PC-3 (cell line): ENCODE data around the gene LRRC49. TPM values are rescaled to one million over a fixed set of nuclear protein-coding genes. Genes with fewer than 3 reads are reported as not detected.

Experiments
- ATAC-seq: fragments of 200-7000 bp; cut with Tn5 transposase; 2 replicates; pipeline ENCODE4 v1.9.1; 2020; ENCODE audit warnings: mild to moderate bottlenecking, moderate library complexity
- BruUV-seq: library from RNA; stranded (reverse); fragments of 400-500 nt; replicated peaks from 2 replicates; lab custom pipeline; 2021; lab: Mats Ljungman, UMichigan
- CTCF ChIA-PET: fragments of 300-600 bp; sonication (Branson Sonifier 250); formaldehyde crosslinking; loops from one replicate; lab custom pipeline; 2022; ENCODE audit warnings: antibody characterized with exemption; lab: Charles Lee
- POLR2A ChIA-PET: fragments of 300-600 bp; sonication (Branson Sonifier 250); formaldehyde crosslinking; loops from one replicate; lab custom pipeline; 2022; ENCODE audit warnings: antibody characterized with exemption; ENCODE audit not compliant: unreplicated experiment; lab: Charles Lee
- DNase-seq: peaks from one replicate; pipeline ENCODE4 v3.0.0-alpha.2; 2015
- H2AFZ ChIP-seq: fragments of 300-600 bp; sonication (generic); 2 replicates; pipeline ENCODE4 v1.6.0; 2016; ENCODE audit warnings: antibody characterized with exemption, low read length
- H3F3A ChIP-seq: fragments of 300-600 bp; sonication (generic); one replicate; pipeline ENCODE4 v1.6.0; 2017; ENCODE audit warnings: antibody characterized with exemption, low read length, control low read depth, mild to moderate bottlenecking; ENCODE audit not compliant: unreplicated experiment
- H3K27ac ChIP-seq: fragments of 300-600 bp; sonication (generic); 2 replicates; pipeline ENCODE4 v1.5.1; 2016; ENCODE audit warnings: mild to moderate bottlenecking, low read length
- H3K27me3 ChIP-seq: fragments of 300-600 bp; sonication (generic); 2 replicates; pipeline ENCODE4 v1.6.1; 2016; ENCODE audit warnings: low read length, mixed read lengths
- H3K36me3 ChIP-seq: fragments of 300-600 bp; sonication (generic); 2 replicates; pipeline ENCODE4 v1.6.1; 2016; ENCODE audit warnings: low read depth, mixed run types, low read length, mixed read lengths
- H3K4me1 ChIP-seq: fragments of 300-600 bp; sonication (generic); 2 replicates; pipeline ENCODE4 v1.5.1; 2016; ENCODE audit warnings: low read length; ENCODE audit not compliant: insufficient read depth
- H3K4me2 ChIP-seq: fragments of 300-600 bp; sonication (generic); 2 replicates; pipeline ENCODE4 v1.6.0; 2016; ENCODE audit warnings: low read length
- H3K4me3 ChIP-seq: fragments of 300-600 bp; sonication (generic); 2 replicates; pipeline ENCODE4 v1.5.1; 2016; ENCODE audit warnings: mild to moderate bottlenecking, low read length, mixed read lengths
- H3K79me2 ChIP-seq: fragments of 300-600 bp; sonication (generic); 2 replicates; pipeline ENCODE4 v1.6.1; 2017; ENCODE audit warnings: low read length, mixed read lengths
- H3K9ac ChIP-seq: fragments of 300-600 bp; sonication (generic); 2 replicates; pipeline ENCODE4 v1.6.0; 2016; ENCODE audit warnings: mild to moderate bottlenecking, low read length
- H3K9me2 ChIP-seq: fragments of 300-600 bp; sonication (generic); replicated peaks from 2 replicates; pipeline ENCODE4 v1.6.1; 2016; ENCODE audit warnings: mixed run types, low read length, mixed read lengths
- H3K9me3 ChIP-seq: fragments of 300-600 bp; sonication (generic); 2 replicates; pipeline ENCODE4 v1.6.1; 2016; ENCODE audit warnings: low read length, mixed read lengths
- H4K20me1 ChIP-seq: fragments of 300-600 bp; sonication (generic); 2 replicates; pipeline ENCODE4 v1.6.1; 2016; ENCODE audit warnings: low read length, mixed read lengths
- EZH2 ChIP-seq: fragments of 300-600 bp; sonication (generic); IDR thresholded peaks from one replicate; pipeline ENCODE4 v1.6.1; 2017; ENCODE audit warnings: antibody characterized with exemption, mild to moderate bottlenecking, low read length; ENCODE audit not compliant: unreplicated experiment
- EZH2phosphoT487 ChIP-seq: fragments of 300-600 bp; sonication (generic); IDR thresholded peaks from 2 replicates; pipeline ENCODE4 v1.6.1; 2018; ENCODE audit warnings: mild to moderate bottlenecking, antibody characterized with exemption, low read length, borderline replicate concordance
- intact Hi-C: fragments of 100-400 bp; cut with micrococcal nuclease; formaldehyde crosslinking; loops from 2 replicates; pipeline ENCODE4 v1.9.0; 2023
- total RNA-seq: library from RNA; depleted of rRNA; stranded (reverse); fragments of >200 nt; gene quantifications from 2 replicates; pipeline ENCODE4 v1.2.3, GENCODE V29; 2014
- TF ChIP-seq, protein P1 (sequence below): fragments of 300-600 bp; sonication (generic); conservative IDR thresholded peaks from 2 replicates; pipeline ENCODE4 v1.5.1; 2017; ENCODE audit warnings: antibody characterized with exemption, low read depth, mild to moderate bottlenecking, low read length

The LRRC49 gene
- total RNA-seq, 1 experiment from 2014 or later, result 7.7 TPM

DNA sequence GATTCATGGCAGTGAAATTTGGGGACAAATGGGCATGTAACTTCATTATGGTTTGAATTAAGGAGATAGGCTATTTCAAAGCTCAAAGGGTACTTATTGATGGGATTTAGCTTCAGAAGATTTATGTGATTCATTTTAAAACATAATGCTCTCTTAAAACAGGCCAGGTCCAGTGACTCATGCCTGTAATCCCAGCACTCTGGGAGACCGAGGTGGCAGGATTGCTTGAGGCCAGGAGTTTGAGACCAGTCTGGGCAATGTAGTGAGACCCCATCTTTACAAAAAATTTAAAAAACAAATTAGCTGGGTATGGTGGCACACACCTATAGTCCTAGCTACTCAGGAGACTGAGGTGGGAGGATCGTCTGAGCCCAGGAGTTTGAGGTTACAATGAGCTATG, 11.8 kb upstream of the LRRC49 start:
- H3K36me3 ChIP-seq, result no peaks in the 10 kb centered on the region
- H3K9me2 ChIP-seq, result no peaks in the 10 kb centered on the region
- no peaks in the 10 kb centered on the region for H4K20me1 ChIP-seq
- H3K9me3 ChIP-seq, result no peaks in the 10 kb centered on the region
- no peak overlapping the region for H3K4me2 ChIP-seq
- BruUV-seq, result no TSS peak
- ChIA-PET CTCF (no interaction called here), POLR2A (no interaction called here)
- intact Hi-C loops, result no loop called here
- H3K9ac ChIP-seq, result no peak overlapping the region
- H3F3A ChIP-seq, result no peaks in the 10 kb centered on the region
- H3K79me2 ChIP-seq, result no peaks in the 10 kb centered on the region
- no peak overlapping the region for H3K27ac ChIP-seq
- peak; percentile 28 for DNase-seq
- H2AFZ ChIP-seq, result no peak overlapping the region
- no peaks in the 10 kb centered on the region for H3K27me3 ChIP-seq
- TF ChIP-seq, protein P1, sequence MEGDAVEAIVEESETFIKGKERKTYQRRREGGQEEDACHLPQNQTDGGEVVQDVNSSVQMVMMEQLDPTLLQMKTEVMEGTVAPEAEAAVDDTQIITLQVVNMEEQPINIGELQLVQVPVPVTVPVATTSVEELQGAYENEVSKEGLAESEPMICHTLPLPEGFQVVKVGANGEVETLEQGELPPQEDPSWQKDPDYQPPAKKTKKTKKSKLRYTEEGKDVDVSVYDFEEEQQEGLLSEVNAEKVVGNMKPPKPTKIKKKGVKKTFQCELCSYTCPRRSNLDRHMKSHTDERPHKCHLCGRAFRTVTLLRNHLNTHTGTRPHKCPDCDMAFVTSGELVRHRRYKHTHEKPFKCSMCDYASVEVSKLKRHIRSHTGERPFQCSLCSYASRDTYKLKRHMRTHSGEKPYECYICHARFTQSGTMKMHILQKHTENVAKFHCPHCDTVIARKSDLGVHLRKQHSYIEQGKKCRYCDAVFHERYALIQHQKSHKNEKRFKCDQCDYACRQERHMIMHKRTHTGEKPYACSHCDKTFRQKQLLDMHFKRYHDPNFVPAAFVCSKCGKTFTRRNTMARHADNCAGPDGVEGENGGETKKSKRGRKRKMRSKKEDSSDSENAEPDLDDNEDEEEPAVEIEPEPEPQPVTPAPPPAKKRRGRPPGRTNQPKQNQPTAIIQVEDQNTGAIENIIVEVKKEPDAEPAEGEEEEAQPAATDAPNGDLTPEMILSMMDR, result no peak
- TF ChIP-seq EZH2 (no peak), EZH2phosphoT487 (no peak)
- H3K4me1 ChIP-seq, result peaks cover 18% of the 10 kb centered on the region
- ATAC-seq, result no peak
- H3K4me3 ChIP-seq, result no peak overlapping the region

DNA sequence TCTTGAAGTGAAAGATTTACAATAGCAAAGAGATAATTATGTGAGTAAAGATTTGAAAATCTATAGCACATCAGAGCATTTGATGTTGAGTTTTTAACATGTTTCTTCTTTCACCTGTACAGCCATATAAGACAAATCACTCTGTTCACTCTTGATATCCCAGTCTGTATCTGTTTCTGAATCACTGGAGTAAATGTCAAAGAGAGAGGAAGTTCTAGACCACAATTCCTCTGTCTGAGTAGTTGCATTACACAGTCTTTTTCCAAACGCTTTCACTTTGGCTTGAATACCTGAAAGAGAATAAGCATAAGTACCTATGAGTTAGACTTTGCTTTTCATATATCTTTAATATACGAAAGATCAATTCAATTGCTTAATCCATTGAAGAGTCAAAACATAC, 10.3 kb upstream of the LRRC49 start:
- H3K9me2 ChIP-seq, result no peaks in the 10 kb centered on the region
- H3K36me3 ChIP-seq, result no peaks in the 10 kb centered on the region
- H3K79me2 ChIP-seq, result no peaks in the 10 kb centered on the region
- ChIA-PET POLR2A (no interaction called here), CTCF (no interaction called here)
- no peak overlapping the region for H3K9ac ChIP-seq
- no peak overlapping the region for H2AFZ ChIP-seq
- no peaks in the 10 kb centered on the region for H4K20me1 ChIP-seq
- no peaks in the 10 kb centered on the region for H3K9me3 ChIP-seq
- H3F3A ChIP-seq, result no peaks in the 10 kb centered on the region
- no peak overlapping the region for H3K4me3 ChIP-seq
- intact Hi-C loops, result no loop called here
- DNase-seq, result no peak
- BruUV-seq, result no TSS peak
- H3K4me2 ChIP-seq, result no peak overlapping the region
- peaks cover 18% of the 10 kb centered on the region for H3K4me1 ChIP-seq
- no peak for ATAC-seq
- TF ChIP-seq EZH2 (no peak), EZH2phosphoT487 (no peak)
- TF ChIP-seq, protein P1, result no peak
- no peaks in the 10 kb centered on the region for H3K27me3 ChIP-seq
- no peak overlapping the region for H3K27ac ChIP-seq

DNA sequence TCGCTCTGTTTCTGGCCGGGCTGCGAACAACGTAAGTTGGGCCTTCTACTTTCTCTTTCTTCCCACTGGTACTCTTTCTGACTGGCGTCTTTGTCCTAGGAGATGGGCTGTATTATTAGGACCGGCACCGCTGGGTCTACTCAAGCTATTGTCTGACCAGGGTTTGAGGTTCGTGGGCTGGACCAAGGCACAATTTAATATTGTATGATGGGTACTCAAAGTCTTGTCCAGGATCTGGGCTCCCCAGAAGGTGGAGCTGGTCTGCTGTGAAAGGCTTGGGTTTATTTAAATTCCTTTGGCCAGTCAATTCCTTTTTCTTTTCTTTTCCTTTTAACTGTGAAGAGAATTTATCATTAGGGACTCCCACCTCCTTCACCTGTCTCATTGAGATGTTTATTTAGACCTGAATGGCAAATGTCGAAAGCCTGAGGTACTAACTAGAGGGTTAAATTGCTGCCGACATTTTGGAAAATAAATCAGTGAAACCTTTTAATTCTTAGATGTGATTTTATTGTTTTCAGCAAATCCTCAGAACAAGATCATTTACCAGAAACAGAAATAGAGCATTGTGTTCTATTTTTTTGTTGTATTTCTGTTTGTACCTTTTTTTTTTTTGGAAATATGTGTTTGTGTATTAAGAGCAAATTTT, 410 bp downstream of the LRRC49 start:
- CTCF ChIA-PET, result no interaction called here
- intact Hi-C loops, result loop anchor here (5.0 to 10.0 kb wide), 2 partner anchors 222 to 549 kb away; partner anchors contain the start of gene THSD4

More for the DNA sequence above, 410 bp downstream of the LRRC49 start:
- BruUV-seq, result TSS peak; percentile 73
- Histone ChIP-seq H3K27ac (peak overlapping the region; percentile 70), H3K4me1 (peaks cover 19% of the 10 kb centered on the region), H3K9ac (peak overlapping the region; percentile 48), H2AFZ (peak overlapping the region; percentile 87), H3K9me3 (no peaks in the 10 kb centered on the region), H3K79me2 (peaks cover 33% of the 10 kb centered on the region), H3K4me2 (peak overlapping the region; percentile 81), H3F3A (no peaks in the 10 kb centered on the region), H3K9me2 (no peaks in the 10 kb centered on the region), H4K20me1 (no peaks in the 10 kb centered on the region), H3K36me3 (no peaks in the 10 kb centered on the region), H3K4me3 (peak overlapping the region; percentile 80), H3K27me3 (no peaks in the 10 kb centered on the region)
- POLR2A ChIA-PET, result interaction anchor here (0.7 kb wide), 1 partner anchor 89 kb away, joined by 11 read pairs; no protein-coding TSS in a partner anchor
- peak; percentile 54 for ATAC-seq
- no peak for TF ChIP-seq EZH2phosphoT487
- TF ChIP-seq, protein P1, result peak; percentile 78
- peak; percentile 56 for DNase-seq
